ENCODE measurements around the gene HOXA3. TPM values are rescaled to one million over a fixed set of nuclear protein-coding genes. Genes with fewer than 3 reads are reported as not detected.

HOXA3 gene
- total and polyA plus RNA-seq, 2 of the 8 experiments (the other 6 are each of a cell fraction or from before 2014, with no cell fraction given), result not detected

GRCh38 chr7:27163288-27164044, 11.1 kb upstream of the HOXA3 start:
- no peak overlapping the region for H2BK120ac ChIP-seq (replicated peaks; ENCODE audit: low read depth, low read length)
- WGBS, 2 experiments (ENCODE audit: extremely low coverage in 1 of 2, insufficient coverage in 1 of 2, insufficient read length in 1 of 2, insufficient replicate concordance in 2 of 2, low coverage in 1 of 2, low lambda C conversion rate in 2 of 2, missing lambda C conversion rate in 1 of 2), result 39% methylated on average over 24 of the region's 24 CpGs; no CpG with 5 or more reads in 1 of the 2 experiments
- no peak overlapping the region for H3K4me3 ChIP-seq (ENCODE audit: extremely low read depth in 1 of 4, insufficient read depth in 2 of 4, low read depth in 3 of 4, low read length in 4 of 4)
- H4K5ac ChIP-seq (ENCODE audit: insufficient read length, low read depth, low read length), result no peak overlapping the region
- DNase-seq (ENCODE audit: low read depth in 1 of 2, low spot score in 2 of 2) (no peak), FAIRE-seq (no peak)
- H2BK5ac ChIP-seq (ENCODE audit: low read depth, low read length), result no peak overlapping the region
- no peak overlapping the region for H2BK15ac ChIP-seq (ENCODE audit: low read length)
- H3K23me2 ChIP-seq (ENCODE audit: low read depth, low read length), result no peaks in the 10 kb centered on the region
- peaks cover 0 to 20% (median 0%) of the 10 kb centered on the region in 4 experiments; a peak in 1 of 8 replicates for H3K36me3 ChIP-seq (ENCODE audit: control insufficient read depth in 2 of 4, insufficient read depth in 4 of 4, low read length in 3 of 4)
- H3K79me2 ChIP-seq (ENCODE audit: control insufficient read depth in 1 of 2, insufficient read depth in 2 of 2, low read length in 2 of 2), result no peaks in the 10 kb centered on the region
- H2BK12ac ChIP-seq (ENCODE audit: low read depth, low read length), result no peak overlapping the region
- H3K9me3 ChIP-seq (ENCODE audit: insufficient read depth in 2 of 2, low read depth in 1 of 2, low read length in 1 of 2), result peaks cover 0 to 6% of the 10 kb centered on the region in 2 experiments; a peak in 1 of 4 replicates
- no peak overlapping the region for H3K18ac ChIP-seq (ENCODE audit: extremely low read depth, low read length)
- peaks cover 98 to 100% (median 99%) of the 10 kb centered on the region in 4 experiments for H3K27me3 ChIP-seq (replicated peaks in 1 of 4; ENCODE audit: control insufficient read depth in 3 of 4, extremely low read depth in 1 of 4, insufficient read depth in 3 of 4, low read length in 3 of 4)
- no peak overlapping the region; a peak in 1 of 4 replicates for H3K4me2 ChIP-seq (ENCODE audit: insufficient read depth in 1 of 2, low read depth in 2 of 2, low read length in 2 of 2)
- no peak overlapping the region for H2AFZ ChIP-seq (ENCODE audit: low read length)
- H3K9ac ChIP-seq (replicated peaks in 1 of 4; ENCODE audit: extremely low read depth in 1 of 4, low read depth in 3 of 4, low read length in 3 of 4), result no peak overlapping the region
- no peaks in the 10 kb centered on the region; a peak in 4 of 7 replicates for H3K4me1 ChIP-seq (replicated peaks in 1 of 4; ENCODE audit: control insufficient read depth in 3 of 4, insufficient read depth in 4 of 4, low read length in 3 of 4)
- H3K56ac ChIP-seq (replicated peaks; ENCODE audit: insufficient read length, low read depth, low read length), result no peak overlapping the region
- ChIA-PET POLR2A (ENCODE audit: partially characterized antibody) (no interaction called here), CTCF (ENCODE audit: partially characterized antibody) (interaction anchor here (0.8 to 4.4 kb wide), 11 partner anchors 8 to 69 kb away, joined by 3 to 80 read pairs (median 4); partner anchors contain the start of genes HOXA11, HOXA3, HOXA5 and HOXA6)
- H3K27ac ChIP-seq (ENCODE audit: low read depth, low read length), result no peak overlapping the region
- H2AK5ac ChIP-seq (ENCODE audit: low read depth, low read length), result no peak overlapping the region
- H3K14ac ChIP-seq (ENCODE audit: insufficient read length), result no peak overlapping the region
- no peak overlapping the region for H2BK20ac ChIP-seq (ENCODE audit: low read length)
- H3K4ac ChIP-seq (replicated peaks; ENCODE audit: insufficient read length, low read depth, low read length), result no peak overlapping the region
- H4K8ac ChIP-seq (ENCODE audit: extremely low read depth, insufficient read depth, low read length), result no peak overlapping the region
- no peak overlapping the region for H4K91ac ChIP-seq (replicated peaks; ENCODE audit: insufficient read length, low read length)
- TF ChIP-seq SP1 (IDR thresholded peaks at IDR 0.05; ENCODE audit: low read depth, low read length), result no peak
- peak; percentile 25 for TF ChIP-seq SUZ12 (IDR thresholded peaks at IDR 0.05; ENCODE audit: low read length)
- peak; percentile 83 for TF ChIP-seq RNF2 (IDR thresholded peaks at IDR 0.05; ENCODE audit: borderline replicate concordance, low read depth, low read length, missing control alignments, poor library complexity, severe bottlenecking)
- TF ChIP-seq EZH2 (IDR thresholded peaks at IDR 0.05; ENCODE audit: low read depth, low read length, severe bottlenecking), result peak; percentile 70
- peaks cover 17 to 29% of the 10 kb centered on the region in 2 experiments for H4K20me1 ChIP-seq (replicated peaks in 1 of 2; ENCODE audit: control insufficient read depth in 1 of 2, insufficient read depth in 2 of 2, low read length in 2 of 2)
- H3K79me1 ChIP-seq (ENCODE audit: low read depth, low read length), result no peaks in the 10 kb centered on the region
- no peak overlapping the region for H3K23ac ChIP-seq (ENCODE audit: insufficient read length)
